ENCODE measurements around the gene VPREB3.

Gene VPREB3, protein sequence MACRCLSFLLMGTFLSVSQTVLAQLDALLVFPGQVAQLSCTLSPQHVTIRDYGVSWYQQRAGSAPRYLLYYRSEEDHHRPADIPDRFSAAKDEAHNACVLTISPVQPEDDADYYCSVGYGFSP

DNA sequence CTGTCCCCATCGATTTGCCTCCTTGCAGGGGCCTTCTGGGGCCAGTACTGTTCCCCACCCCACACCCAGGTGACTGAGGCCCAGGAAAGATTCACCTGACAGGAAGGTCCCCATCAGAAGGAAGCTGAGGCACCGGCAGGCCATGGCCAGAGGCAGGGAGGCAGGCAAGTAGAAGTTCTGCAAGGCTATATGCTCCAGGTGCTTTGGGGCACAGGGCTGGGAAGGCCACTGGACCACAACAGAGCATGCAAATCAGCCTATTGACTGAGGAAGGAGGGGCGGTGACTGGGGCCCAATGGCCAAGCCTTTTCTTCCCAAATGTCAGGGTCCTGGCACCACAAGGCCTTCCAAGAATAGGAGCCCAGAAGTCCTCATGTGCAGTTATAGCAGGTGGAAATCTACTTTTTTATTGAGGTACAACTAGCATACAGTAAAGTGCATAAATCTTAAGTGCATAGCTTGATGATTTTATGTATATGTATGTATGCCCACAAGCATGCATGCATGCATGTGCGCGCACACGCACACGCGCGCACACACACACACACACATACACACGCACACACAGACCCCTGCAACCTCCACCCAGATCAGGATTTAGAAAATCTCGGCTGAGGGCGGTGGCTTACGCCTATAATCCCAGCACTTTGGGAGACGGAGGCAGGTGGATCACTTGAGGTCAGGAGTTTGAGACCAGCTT lies at the start of gene VPREB3:
VPREB3 (minus strand) TSS at position 206 of the 700 bp plus-strand sequence; CDS start at position 144, 62 bp downstream.
- DNase-seq (ENCODE audit: low read depth in 1 of 2, low spot score in 1 of 2), result no peak

DNA sequence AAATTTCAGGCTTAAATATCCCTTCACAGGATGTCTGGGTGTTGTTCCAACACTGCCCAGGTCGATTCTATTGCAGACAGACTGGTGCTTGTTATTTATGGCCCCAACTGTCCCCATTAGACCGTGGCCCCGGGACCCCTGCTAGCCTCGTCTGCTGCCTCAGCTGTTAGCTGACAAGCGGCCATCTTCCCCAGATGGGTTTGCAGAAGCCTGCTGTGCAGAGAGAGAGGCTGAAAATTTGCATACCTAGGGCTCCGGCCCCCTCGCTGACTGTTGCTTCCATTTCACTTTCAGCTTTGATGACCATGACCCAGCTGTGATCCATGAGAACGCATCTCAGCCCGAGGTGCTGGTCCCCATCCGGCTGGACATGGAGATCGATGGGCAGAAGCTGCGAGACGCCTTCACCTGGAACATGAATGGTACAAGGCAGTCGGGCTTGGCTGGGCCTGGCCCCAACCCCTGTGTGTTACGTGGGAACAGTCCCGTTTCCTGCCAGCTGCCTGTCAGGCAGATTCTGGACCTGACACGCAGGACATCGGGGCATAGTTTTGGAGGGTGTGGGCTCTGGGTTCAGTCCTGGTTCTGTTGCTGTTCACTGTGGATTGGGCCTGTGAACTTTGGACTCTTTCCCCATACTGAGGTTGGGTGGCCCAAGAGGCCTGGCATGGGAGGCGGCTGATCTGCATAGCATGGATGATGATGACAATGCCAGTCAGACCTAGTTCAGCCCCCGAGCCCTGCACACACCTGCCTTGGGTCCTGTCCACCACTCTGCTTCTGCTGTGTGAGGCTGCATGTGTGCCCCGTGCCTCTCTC lies 49.0 kb upstream of the VPREB3 start:
- no peak for DNase-seq (ENCODE audit: low read depth in 1 of 2, low spot score in 1 of 2)

DNA sequence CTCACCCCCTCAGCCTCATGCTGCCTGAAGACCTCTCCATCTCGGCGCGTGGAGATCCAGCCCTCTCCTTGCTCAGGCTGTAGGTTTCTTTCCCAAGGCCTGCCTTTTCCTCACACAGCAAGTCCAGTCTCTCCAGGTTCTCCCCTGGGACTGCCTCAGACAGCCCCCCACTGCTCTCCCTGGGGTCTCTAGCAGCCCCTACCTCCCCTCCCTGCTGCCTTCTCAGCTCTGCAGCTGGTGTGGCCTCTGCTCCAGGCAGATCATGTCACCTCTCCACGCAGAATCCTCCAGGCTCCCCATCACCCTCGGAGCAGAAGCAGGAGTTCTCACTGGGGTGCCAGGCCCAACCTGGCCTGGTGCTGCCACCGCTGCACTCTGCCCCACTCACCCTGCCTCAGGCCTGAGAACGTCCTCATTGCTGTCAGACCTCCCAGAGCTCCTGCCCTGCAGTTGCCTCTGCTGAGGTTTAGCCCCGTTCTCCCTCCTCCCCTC lies 47.7 kb upstream of the VPREB3 start:
- no peak for DNase-seq (ENCODE audit: low read depth in 1 of 2, low spot score in 1 of 2)

DNA sequence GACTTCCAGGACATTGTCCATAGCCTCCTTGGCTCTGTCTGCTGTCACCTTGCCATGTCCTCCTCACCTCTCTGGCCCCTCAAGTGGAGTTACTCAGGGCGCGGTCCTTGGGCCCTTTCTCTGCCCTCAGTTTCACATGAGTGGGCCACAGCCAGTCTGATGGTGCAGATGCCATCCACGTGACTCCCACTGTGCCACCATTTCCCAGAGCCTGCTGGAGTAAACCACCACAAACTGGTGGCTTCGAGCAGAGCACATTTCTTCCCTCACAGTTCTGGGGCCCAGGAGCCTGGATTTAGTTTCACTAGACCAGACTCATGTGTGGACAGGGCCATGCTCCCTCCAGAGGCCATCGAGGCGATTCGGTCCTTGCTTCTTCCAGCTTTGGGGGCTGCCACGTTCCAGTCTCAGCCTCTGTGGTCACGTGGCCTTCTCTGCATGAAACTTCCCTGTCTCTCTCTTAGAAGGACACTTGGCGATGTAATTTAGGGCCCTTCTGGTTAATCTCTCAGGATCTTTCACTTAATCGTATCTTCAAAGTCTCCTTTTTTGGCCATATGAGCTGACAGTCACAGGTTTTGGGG lies 47.1 kb upstream of the VPREB3 start:
- no peak for DNase-seq (ENCODE audit: low read depth in 1 of 2, low spot score in 1 of 2)

DNA sequence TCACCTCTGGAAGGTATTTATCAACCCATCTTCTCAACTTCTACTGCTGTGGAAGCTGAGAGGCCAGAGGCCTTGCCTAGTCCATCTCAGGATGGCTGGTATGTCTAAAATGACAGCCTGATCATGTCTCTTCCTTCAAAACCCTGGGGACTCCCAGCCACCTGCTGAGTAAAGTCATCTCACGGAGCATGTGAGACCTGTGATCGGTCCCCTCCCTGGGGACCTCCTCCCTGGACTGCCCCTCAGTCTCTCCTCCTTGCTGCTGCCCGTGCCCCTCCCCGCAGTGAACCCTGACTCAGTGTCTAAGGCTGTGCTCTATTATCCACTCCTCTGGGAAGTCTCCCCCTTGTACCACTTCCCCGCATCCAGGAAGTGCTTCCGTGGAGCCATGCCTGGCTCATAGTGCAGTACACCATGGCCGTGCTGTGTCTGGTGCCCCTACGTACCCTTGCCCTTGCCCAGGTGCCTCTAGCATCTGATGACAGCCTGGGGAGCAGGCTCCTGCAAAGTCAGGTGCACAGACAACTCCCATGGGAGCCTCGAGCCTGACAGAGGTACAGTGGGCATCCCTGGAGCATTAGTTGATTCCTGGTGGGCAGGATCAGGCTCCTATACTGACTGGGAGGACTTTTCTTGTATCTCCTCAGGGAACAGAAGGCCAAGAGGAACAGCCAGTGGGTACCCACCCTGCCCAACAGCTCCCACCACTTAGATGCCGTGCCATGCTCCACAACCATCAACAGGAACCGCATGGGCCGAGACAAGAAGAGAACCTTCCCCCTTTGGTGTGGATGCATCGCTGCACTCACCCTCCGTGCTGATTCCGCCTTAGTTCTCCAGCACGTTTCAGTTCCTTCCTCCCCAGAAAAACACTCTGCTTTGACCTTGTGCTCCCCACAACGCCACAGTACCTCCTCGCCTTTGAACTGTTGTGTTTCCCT lies 46.3 kb upstream of the VPREB3 start:
- DNase-seq (ENCODE audit: low read depth in 1 of 2, low spot score in 1 of 2), result no peak

DNA sequence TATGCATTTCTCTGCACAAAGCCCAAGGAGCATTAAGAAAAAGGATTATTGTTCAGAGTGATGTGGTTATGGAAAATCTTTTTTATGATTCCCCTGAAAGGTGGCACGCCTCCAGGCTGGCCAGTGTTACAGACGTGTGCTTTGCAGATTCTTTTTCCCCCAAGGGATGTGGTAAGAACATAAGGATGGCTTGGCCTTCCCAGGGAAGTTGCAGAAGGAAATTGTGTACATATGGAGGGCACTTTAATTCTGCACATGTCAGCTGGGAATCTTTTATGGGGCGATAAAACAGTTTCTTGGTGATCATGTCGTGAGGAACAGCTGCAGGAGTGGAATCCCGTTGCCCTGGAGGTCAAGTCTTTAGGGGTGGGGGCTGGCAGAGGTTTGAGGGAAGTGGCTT lies 42.2 kb upstream of the VPREB3 start:
- no peak for DNase-seq (ENCODE audit: low read depth in 1 of 2, low spot score in 1 of 2)

DNA sequence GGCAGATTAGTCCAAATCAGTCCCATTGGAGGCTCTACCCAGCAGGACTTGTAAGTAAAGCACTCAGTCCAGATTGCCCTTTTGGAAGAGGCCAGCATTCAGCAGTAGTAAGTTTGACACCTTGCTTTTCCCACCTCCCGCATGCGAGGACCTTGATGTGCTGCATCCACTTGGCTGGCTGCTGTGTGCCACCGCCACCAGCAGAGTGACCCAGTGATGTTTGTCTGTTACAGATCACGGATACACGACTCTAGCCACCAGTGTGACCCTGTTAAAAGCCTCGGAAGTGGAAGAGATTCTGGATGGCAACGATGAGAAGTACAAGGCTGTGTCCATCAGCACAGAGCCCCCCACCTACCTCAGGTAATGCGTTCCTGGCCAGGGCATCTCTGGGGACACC lies 39.1 kb upstream of the VPREB3 start:
- no peak for DNase-seq (ENCODE audit: low read depth in 1 of 2, low spot score in 1 of 2)

DNA sequence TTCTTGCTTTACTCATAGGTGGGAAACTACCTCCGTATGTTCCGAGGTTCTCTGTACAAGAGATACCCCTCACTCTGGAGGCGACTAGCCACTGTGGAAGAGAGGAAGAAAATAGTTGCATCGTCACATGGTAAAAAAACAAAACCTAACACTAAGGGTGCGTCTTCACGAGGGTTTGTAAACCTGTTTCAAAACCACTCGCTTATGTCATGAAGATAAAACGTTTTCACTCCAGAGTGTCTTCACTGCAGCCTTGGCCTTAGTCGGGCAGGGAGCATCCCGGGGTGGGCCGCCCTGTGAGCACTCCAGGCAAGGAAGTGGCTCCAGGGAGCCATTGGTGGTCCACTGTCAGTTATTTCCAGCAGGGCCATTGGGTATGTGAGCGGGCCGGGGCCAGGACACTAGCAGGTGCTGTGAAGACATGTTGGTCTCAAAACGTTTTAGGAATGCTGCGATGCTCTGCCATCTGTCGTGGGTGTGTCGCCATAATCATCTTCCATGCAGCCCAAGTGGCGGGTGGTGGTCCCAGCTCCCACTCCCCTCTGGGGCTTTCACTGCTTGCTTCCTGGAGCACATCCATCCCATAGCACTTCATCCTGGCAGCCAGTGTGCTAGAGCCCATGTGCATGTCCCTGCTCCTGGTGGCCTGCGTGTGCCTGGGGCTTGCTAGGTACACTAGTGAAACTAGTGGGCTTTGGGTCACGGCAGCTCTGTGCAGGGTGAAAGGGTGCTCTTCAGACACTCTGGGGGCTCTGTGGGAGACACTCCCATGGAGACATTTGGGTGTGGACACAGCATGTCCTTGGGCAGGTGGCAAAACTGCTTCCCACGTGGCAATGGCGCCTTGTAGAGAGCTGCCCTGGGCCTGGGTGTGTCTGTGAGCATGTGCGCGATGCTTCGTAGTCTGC lies 37.8 kb upstream of the VPREB3 start:
- no peak for DNase-seq (ENCODE audit: low read depth in 1 of 2, low spot score in 1 of 2)

DNA sequence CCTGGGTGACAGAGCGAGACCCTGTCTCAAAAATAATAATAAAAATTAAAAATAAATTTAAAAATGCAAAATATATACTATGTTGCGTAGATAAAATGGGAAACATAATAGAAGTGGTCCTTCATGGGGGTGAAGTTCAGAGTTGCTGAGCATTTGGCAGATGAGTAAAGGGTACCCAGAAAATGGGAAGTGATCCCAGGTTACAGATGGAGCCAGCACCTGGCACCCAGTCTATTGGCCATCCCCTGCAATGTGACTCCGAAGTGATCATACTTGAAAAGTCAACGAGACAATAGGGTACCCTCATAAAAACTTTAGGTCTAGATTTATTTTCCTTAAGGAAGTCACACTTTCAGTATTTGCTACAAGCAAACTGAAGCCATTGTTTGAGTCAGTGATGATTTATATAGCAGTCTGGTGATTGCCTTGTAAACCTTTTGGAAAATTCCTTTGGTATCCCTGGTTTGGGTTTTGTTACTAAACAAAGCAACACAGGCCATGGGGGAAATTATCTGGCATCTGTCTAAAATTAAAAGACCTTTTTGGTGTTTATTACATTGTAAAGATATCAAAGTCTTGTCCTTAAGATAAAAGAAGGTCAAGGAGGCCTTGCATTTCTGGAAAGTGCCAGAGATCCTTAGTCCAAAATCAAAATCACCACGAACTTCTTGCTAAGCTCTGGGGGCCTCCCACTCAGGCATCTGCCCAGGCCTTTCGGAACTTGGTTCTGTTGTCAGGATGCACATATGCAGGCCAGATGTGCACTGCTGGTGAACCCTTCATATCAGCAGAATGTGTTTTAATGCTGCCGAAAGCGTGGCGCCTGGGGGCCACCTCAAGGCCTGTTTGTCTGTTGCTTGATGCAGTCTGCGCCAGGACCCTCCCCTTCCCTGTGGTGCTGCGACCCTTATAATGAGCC lies 36.9 kb upstream of the VPREB3 start:
- no peak for DNase-seq (ENCODE audit: low read depth in 1 of 2, low spot score in 1 of 2)

DNA sequence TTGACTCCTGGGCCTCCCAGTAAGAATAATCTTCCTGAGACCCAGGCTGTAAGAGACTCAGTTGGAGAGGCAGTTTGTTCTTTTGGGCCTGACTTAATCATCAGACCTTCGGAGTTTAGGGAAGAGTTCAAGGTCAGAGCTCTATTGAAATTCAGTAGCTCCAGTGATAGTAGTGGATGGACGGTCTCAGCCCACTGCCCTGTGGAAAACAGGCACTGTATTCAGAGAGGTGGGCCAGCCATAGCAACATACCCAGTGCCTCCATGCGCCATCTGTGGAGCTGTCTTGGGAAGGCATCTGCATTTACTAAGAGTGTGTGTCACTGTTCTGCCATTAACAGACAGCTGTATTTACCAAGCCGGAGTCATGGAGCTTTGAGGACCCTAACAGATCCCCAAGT lies 35.4 kb upstream of the VPREB3 start:
- DNase-seq (ENCODE audit: low read depth in 1 of 2, low spot score in 1 of 2), result no peak

DNA sequence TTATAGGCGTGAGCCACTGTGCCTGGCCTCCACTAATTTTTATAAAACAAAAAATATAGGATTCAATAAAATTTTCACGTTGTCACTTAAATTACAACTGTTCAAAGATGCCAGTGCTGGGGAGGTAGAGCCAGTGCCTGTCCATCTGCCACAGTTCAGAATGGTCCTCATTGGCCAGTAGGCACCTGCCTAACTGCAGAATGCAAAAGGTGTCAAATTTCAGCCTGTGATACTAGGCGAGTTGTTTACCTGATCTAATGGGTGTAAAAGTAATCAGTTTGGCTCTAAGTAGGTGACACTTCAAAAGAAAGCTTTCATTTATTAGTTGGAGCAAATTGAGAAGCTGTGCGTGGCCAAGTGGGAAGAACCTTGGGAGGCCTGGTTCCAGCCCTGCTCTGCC lies 34.9 kb upstream of the VPREB3 start:
- no peak for DNase-seq (ENCODE audit: low read depth in 1 of 2, low spot score in 1 of 2)

DNA sequence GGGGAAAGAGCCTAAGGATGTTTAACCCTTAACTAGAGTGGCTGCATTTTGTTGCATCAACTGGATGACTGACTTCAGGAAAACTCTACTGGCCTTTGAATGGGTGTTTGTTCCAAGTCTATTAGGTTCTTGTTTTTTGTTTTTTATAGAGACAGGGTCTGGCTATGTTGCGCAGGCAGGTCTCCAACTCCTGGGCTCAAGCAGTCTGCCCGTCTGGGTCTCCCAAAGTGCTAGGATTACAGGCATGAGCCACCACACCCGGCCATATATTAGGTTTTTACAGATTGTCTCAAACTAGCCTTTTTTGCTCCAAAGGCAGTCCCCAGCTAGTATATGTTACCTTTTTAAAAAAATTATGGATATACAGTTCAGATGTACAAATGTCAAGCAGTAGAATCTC lies 33.7 kb upstream of the VPREB3 start:
- DNase-seq (ENCODE audit: low read depth in 1 of 2, low spot score in 1 of 2), result no peak

DNA sequence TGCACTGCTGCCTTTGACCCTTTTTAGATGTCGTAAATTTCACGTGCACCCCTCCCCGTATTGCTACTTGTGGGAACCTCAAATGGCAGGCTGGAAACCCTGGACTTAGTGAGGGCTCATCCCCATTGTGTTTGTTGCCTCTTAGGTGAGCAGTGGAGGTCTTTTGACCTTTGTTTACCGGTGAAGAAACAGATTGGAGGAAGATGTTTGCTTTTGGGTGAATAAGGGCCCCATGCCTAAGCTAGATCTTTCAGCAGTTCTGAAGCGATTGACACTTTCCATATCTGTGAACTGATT lies 33.3 kb upstream of the VPREB3 start:
- DNase-seq (ENCODE audit: low read depth in 1 of 2, low spot score in 1 of 2), result no peak

DNA sequence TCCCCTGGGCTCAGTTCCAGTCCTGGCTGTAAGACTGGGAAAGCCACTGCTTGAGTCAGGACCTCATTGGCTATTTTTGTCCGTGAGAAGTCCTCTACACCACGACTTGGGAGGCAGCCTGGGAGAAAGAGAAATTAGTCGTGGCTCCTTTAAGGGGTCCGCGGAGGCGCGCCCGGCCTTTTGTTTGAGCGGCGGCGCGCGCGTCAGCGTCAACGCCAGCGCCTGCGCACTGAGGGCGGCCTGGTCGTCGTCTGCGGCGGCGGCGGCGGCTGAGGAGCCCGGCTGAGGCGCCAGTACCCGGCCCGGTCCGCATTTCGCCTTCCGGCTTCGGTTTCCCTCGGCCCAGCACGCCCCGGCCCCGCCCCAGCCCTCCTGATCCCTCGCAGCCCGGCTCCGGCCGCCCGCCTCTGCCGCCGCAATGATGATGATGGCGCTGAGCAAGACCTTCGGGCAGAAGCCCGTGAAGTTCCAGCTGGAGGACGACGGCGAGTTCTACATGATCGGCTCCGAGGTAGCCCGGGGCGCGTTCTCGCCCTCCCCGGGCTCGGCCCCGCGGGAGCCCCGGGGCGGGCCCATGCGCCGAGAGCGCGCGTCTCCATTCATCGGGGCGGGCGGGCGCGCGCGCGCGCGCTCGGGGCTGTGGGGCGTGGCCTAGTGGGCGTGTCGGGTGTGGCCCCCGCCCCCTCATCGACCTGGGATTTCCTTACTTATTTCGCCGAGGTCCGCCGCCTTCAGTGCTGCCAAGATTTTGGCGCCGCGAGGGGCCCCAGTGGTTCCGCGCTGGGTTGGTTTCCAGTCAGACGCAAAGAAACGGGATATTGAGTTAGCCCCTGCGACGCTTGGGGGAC lies 32.8 kb upstream of the VPREB3 start, which contains the start of gene SMARCB1:
SMARCB1 (plus strand) TSS at position 215 of the 848 bp plus-strand sequence; CDS start at position 419, 204 bp downstream.
- peak; percentile 80 to 84 for DNase-seq (ENCODE audit: low read depth in 1 of 2, low spot score in 1 of 2)

DNA sequence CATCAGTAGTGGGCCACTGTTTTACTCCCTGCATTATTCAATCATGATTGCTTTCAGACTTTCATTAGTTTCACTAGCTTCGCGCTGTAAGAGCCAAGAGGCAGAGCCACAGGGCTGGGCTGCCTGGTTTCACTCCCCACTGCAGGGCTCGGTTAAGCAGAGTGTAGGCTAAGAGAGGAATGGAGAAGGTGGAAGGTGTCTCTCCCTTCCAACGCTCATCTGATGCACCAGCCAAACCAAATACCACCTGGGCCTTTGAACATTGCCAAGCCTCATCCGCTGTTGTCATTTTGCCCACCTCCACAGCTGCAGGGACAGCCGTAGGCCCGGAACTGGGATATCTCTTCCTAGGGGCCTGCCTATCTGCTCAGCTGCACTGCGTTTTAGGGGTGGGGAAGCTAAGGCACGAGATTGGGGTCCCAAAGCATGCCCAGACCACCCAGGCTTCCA lies 32.1 kb upstream of the VPREB3 start:
- no peak for DNase-seq (ENCODE audit: low read depth in 1 of 2, low spot score in 1 of 2)

DNA sequence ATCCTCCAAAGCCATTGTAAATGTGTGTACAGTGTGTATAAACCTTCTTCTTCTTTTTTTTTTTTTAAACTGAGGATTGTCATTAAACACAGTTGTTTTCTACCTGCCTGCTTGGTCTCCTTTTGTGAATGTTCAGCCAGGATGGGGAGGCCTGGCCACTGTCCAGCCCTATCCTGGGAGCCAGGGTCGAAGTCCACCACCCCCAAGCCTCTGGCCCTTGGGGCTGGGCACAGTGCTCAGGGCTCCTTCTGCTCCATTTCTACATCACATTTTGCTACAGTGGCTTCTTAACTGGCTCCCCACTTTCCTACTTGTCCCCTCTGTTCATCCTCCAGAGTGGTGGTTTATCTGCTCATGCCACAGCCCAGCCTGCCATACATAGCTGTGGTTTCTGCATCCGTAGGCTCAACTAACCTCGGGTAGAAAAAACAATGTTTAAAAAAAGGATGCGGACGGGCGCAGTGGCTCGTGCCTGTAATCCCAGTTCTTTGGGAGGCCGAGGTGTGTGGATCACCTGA lies 30.0 kb upstream of the VPREB3 start:
- DNase-seq (ENCODE audit: low read depth in 1 of 2, low spot score in 1 of 2), result no peak

All from activated CD4-positive, alpha-beta T cell treated with anti-CD3 and anti-CD28 coated beads, Interleukin-2, amount 50 U/mL, for 24 hours (primary cell).